ENCODE results near the gene ZDHHC8. TPM values are rescaled to one million over a fixed set of nuclear protein-coding genes. Genes with fewer than 3 reads are reported as not detected.
A peak's percentile ranks its signal among the peaks of the same experiment; 100 is the strongest.

ZDHHC8 gene
- total and polyA plus RNA-seq, 12 donors, result 23.2 to 51.7 (median 37.5) TPM

DNA sequence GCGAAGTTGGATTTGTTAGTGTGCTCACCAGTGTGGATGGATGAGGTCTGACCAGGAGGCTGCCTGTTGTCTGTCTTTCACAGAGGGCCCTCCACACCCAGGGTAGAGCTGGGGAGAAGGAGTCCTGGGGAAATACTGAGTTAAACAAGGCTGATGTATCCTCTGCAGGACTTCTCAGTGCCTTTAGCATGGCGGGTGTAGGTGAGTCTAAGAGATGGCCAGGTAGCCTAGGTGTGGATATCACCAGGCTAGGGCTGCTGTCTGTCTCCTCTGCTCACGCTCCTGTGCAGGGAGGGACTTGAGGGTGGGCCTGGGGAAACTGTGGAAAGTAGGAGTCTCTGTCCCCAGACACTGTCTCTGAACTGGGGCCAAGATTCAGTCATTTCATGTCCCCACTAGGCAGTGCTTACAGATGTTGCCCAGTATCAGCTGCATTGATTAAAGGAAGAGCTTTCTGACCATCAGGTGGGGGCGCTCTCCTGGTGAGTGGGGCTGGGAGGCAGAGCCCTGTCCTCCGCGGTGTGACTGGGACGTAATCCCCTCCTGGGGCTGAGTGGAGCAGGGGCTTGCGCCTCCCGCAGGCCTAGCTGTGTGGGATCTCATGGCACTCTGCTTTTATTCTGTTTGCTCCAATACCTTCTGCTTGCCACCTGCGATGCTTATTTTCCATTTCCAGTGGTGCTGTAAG is 54.7 kb downstream of the ZDHHC8 start:
- Histone ChIP-seq H3K36me3 (no peaks in the 10 kb centered on the region), H3K9me3 (no peaks in the 10 kb centered on the region), H3K4me1 (no peaks in the 10 kb centered on the region), H3K27ac (no peak overlapping the region), H3K27me3 (peaks cover 0 to 9% (median 0%) of the 10 kb centered on the region in 7 donors), H3K4me3 (no peak overlapping the region)
- ATAC-seq (no peak), DNase-seq (no peak)
- TF ChIP-seq, protein P1, sequence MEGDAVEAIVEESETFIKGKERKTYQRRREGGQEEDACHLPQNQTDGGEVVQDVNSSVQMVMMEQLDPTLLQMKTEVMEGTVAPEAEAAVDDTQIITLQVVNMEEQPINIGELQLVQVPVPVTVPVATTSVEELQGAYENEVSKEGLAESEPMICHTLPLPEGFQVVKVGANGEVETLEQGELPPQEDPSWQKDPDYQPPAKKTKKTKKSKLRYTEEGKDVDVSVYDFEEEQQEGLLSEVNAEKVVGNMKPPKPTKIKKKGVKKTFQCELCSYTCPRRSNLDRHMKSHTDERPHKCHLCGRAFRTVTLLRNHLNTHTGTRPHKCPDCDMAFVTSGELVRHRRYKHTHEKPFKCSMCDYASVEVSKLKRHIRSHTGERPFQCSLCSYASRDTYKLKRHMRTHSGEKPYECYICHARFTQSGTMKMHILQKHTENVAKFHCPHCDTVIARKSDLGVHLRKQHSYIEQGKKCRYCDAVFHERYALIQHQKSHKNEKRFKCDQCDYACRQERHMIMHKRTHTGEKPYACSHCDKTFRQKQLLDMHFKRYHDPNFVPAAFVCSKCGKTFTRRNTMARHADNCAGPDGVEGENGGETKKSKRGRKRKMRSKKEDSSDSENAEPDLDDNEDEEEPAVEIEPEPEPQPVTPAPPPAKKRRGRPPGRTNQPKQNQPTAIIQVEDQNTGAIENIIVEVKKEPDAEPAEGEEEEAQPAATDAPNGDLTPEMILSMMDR (IDR thresholded peaks at IDR 0.05), result peak in 1 of 9 donors; percentile 12
- intact Hi-C loops (cut with DNase I), result no loop called here
- WGBS, 2 donors, result 52 to 55% methylated on average over 10 of the region's 10 CpGs

DNA sequence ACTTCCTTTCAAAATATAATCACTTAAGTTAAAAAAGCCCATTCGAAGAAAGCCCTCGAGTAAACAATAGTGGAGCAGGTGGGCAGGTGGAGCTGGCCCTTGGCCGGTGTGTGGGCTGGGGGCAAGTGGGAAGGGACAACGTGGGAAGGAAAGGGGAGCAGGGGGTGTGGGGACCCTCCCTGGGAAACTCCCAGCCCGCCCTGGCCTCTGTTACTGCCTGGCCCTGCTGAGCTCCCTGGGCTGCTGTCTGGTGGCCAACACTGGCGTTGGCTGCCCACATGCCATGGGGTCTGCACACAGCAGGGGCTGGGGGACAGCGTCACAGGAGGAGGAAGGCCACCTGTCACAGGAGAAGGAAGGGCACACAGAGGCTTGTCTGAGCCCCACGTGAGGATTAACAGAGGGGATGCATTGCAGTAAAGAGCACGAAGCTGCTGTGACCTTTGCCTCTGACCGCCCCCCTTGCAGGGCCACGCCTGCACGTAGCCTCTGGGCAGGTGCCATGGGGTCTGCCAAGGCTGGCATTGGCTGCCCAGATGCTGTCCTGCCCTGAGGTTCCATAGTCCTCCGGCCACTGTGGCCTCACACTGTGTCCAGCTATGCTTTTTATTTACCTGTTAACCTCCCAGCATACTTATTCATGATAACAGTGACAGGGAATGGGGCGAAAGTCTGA is 55.4 kb downstream of the ZDHHC8 start:
- H3K9me3 ChIP-seq, result no peaks in the 10 kb centered on the region
- H3K36me3 ChIP-seq, result no peaks in the 10 kb centered on the region
- H3K4me3 ChIP-seq, result no peak overlapping the region
- DNase-seq (no peak), ATAC-seq (no peak)
- no peaks in the 10 kb centered on the region for H3K4me1 ChIP-seq
- no peak overlapping the region for H3K27ac ChIP-seq
- WGBS, 2 donors, result 70 to 71% methylated on average over 14 of the region's 14 CpGs
- H3K27me3 ChIP-seq, result peaks cover 0 to 9% (median 0%) of the 10 kb centered on the region in 7 donors
- TF ChIP-seq, protein P1 (IDR thresholded peaks at IDR 0.05), result no peak
- intact Hi-C loops (cut with DNase I), result no loop called here

DNA sequence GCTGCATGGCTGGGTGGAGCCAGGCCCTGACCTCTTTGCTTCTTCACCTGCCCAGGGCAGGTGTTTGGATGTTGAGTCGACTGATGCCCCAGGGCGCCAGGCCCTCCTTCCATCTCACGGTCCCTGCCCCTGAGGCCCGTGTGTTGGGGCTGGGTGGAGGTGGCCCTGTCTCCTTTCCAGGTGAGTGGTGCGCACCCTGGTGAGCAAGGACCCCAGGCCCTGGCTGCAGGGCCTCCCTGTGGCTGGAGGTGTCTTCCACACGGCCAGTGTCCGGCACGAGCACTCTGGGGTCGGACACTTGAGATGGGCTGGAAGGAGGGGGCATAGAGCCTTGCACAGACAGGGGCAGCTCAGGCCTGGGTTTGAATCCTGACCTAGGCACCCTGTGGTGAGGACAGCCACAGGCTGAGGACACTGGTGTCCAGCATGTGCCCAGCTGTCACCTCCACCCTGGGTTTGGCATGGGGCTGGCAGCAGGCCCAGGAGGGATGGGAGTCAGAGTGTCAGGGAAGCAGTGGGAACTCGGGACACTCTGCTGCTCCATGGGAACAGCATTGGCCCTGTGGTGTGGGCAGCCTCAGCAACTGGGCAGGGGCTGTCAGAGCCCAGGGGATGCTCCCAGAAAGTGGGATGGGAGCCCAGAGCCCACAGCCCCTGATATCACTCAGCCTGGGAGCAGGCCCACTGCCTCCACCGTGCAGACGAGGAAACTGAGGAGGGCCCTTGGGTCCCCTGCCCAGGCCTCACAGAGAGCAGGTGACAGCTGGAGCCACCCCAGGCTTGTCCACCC is 56.4 kb downstream of the ZDHHC8 start:
- DNase-seq (peak in 1 of 2 donors; percentile 35), ATAC-seq (peak in 2 of 8 donors; percentile 11 to 43)
- 90 to 96% methylated on average over 12 of the region's 12 CpGs for WGBS, 2 donors
- TF ChIP-seq, protein P1 (IDR thresholded peaks at IDR 0.05), result no peak
- Histone ChIP-seq H3K36me3 (no peaks in the 10 kb centered on the region), H3K4me3 (no peak overlapping the region), H3K27ac (no peak overlapping the region), H3K9me3 (no peaks in the 10 kb centered on the region), H3K4me1 (no peaks in the 10 kb centered on the region), H3K27me3 (peaks cover 0 to 9% (median 0%) of the 10 kb centered on the region in 7 donors)
- intact Hi-C loops (cut with DNase I), result no loop called here

DNA sequence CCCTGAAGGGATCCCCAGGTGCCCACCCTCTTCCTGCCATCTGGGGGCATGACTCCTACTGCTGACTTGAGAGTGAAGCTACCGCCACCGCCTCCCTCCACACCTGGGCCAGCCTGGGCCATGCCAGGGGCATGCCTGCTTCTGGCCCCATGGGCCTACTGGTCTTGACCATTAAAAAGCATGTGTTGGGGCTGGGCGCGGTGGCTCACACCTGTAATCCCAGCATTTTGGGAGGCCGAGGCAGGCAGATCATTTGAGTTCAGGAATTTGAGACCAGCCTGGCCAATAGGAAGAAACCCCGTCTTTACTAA is 56.9 kb downstream of the ZDHHC8 start:
- WGBS, 2 donors, result 97 to 98% methylated on average over 6 of the region's 6 CpGs
- DNase-seq, result no peak
- Histone ChIP-seq H3K36me3 (no peaks in the 10 kb centered on the region), H3K9me3 (no peaks in the 10 kb centered on the region), H3K27ac (no peak overlapping the region), H3K4me1 (no peaks in the 10 kb centered on the region), H3K27me3 (peaks cover 0 to 9% (median 0%) of the 10 kb centered on the region in 7 donors), H3K4me3 (no peak overlapping the region)
- no peak for ATAC-seq
- intact Hi-C loops (cut with DNase I), result no loop called here
- TF ChIP-seq, protein P1 (IDR thresholded peaks at IDR 0.05), result no peak
